Measurements from ENCODE around the gene RIMS4.

- TF ChIP-seq CTCF (IDR thresholded peaks at IDR 0.05) (no peak), EZH2 (IDR thresholded peaks at IDR 0.05; ENCODE audit: borderline replicate concordance, insufficient read depth, low read depth, low read length, poor library complexity, severe bottlenecking) (no peak)
Observed at GRCh38 chr20:44795836-44796235, 14.5 kb downstream of the RIMS4 start.

Measured in B cell (primary cell).